Raji (cell line): ENCODE measurements around the gene CTNND1.
A peak's percentile ranks its signal among the peaks of the same experiment; 100 is the strongest.

ENCODE experiments used
- POLR2A ChIP-seq: IDR thresholded peaks from 2 replicates; pipeline ENCODE4 v1.6.1; 2011; ENCODE audit warnings: low read depth, low read length, control low read depth; ENCODE audit not compliant: insufficient read depth

Gene CTNND1

GRCh38 chr11:57761301-57762234, at the start of gene CTNND1:
CTNND1 (plus strand) TSS chr11:57761802; CDS start chr11:57791479, 29,677 bp downstream.
- no peak for TF ChIP-seq POLR2A

- peak; percentile 79 for TF ChIP-seq POLR2A
Measured at GRCh38 chr11:57712256-57713150, 49.1 kb upstream of the CTNND1 start, which contains the start of gene TMX2. TMX2 (plus strand) TSS chr11:57712593; CDS start chr11:57712619, 26 bp downstream.

GRCh38 chr11:57713835-57714234, 47.8 kb upstream of the CTNND1 start:
- no peak for TF ChIP-seq POLR2A

GRCh38 chr11:57727185-57727584, 34.4 kb upstream of the CTNND1 start:
- TF ChIP-seq POLR2A = no peak

GRCh38 chr11:57728829-57729228, 32.8 kb upstream of the CTNND1 start:
- TF ChIP-seq POLR2A = no peak

- no peak for TF ChIP-seq POLR2A
Measured at GRCh38 chr11:57729479-57729878, 32.1 kb upstream of the CTNND1 start.

GRCh38 chr11:57732661-57733060, 28.9 kb upstream of the CTNND1 start:
- TF ChIP-seq POLR2A = no peak

GRCh38 chr11:57735619-57736298, 25.8 kb upstream of the CTNND1 start:
- no peak for TF ChIP-seq POLR2A

- peak; percentile 72 for TF ChIP-seq POLR2A
Measured at GRCh38 chr11:57741132-57742086, 20.2 kb upstream of the CTNND1 start, which contains the start of gene SELENOH. SELENOH (plus strand) TSS chr11:57741491; CDS start chr11:57741596, 105 bp downstream.

- TF ChIP-seq POLR2A = no peak
Measured at GRCh38 chr11:57742087-57742452, 19.5 kb upstream of the CTNND1 start.

GRCh38 chr11:57744357-57744756, 17.2 kb upstream of the CTNND1 start:
- no peak for TF ChIP-seq POLR2A

- no peak for TF ChIP-seq POLR2A
Measured at GRCh38 chr11:57745206-57745605, 16.4 kb upstream of the CTNND1 start.

- no peak for TF ChIP-seq POLR2A
Measured at GRCh38 chr11:57746920-57747319, 14.7 kb upstream of the CTNND1 start.

GRCh38 chr11:57751176-57751575, 10.4 kb upstream of the CTNND1 start:
- no peak for TF ChIP-seq POLR2A
